WTC11 (cell line): Measurements from ENCODE around the gene B3GALT5. TPM values are rescaled to one million over a fixed set of nuclear protein-coding genes. Genes with fewer than 3 reads are reported as not detected.

ENCODE experiments used
- ATAC-seq: fragments of 200-7000 bp; cut with Tn5 transposase; 2 replicates; pipeline ENCODE4 v1.10.0; 2021; ENCODE audit warnings: mild to moderate bottlenecking, moderate library complexity
- CTCF ChIA-PET: fragments of 300-600 bp; sonication (Branson Sonifier 250); formaldehyde crosslinking; loops from one replicate; lab custom pipeline; 2021; ENCODE audit warnings: antibody characterized with exemption; lab: Charles Lee
- POLR2A ChIA-PET: fragments of 350-600 bp; sonication (Branson Sonifier 250); formaldehyde crosslinking; loops from one replicate; lab custom pipeline; 2021; ENCODE audit warnings: antibody characterized with exemption; lab: Charles Lee
- DNase-seq: peaks from one replicate; pipeline ENCODE4 v3.0.0; 2021; ENCODE audit warnings: low spot score
- H3K27ac Mint-ChIP-seq: 2 replicates; pipeline ENCODE4 v1.8.0; 2021; ENCODE audit warnings: mixed read lengths
- H3K27me3 Mint-ChIP-seq: 2 replicates; pipeline ENCODE4 v1.8.0; 2021; ENCODE audit warnings: low read depth, mild to moderate bottlenecking, moderate library complexity, mixed read lengths
- H3K36me3 Mint-ChIP-seq: 2 replicates; pipeline ENCODE4 v1.8.0; 2021; ENCODE audit warnings: mixed read lengths
- H3K4me1 Mint-ChIP-seq: 2 replicates; pipeline ENCODE4 v1.8.0; 2022; ENCODE audit warnings: mixed read lengths
- H3K4me3 Mint-ChIP-seq: 2 replicates; pipeline ENCODE4 v1.8.0; 2021; ENCODE audit warnings: mild to moderate bottlenecking, moderate library complexity, mixed read lengths
- H3K9me3 Mint-ChIP-seq: 2 replicates; pipeline ENCODE4 v1.8.0; 2021; ENCODE audit warnings: mixed read lengths
- ATF1 ChIP-seq: sonication (generic); formaldehyde crosslinking; IDR thresholded peaks from 2 replicates; pipeline ENCODE4 v1.8.1; 2023; ENCODE audit warnings: mild to moderate bottlenecking, moderate library complexity, missing genetic modification reagents
- CBFB ChIP-seq: sonication (generic); formaldehyde crosslinking; IDR thresholded peaks from 2 replicates; pipeline ENCODE4 v1.8.1; 2022; ENCODE audit warnings: mild to moderate bottlenecking, low read depth, missing genetic modification reagents
- CREB1 ChIP-seq: sonication (generic); formaldehyde crosslinking; IDR thresholded peaks from 2 replicates; pipeline ENCODE4 v1.8.0; 2023; ENCODE audit warnings: mild to moderate bottlenecking, missing genetic modification reagents
- ELF4 ChIP-seq: sonication (generic); formaldehyde crosslinking; IDR thresholded peaks from 2 replicates; pipeline ENCODE4 v1.8.1; 2022; ENCODE audit warnings: low read depth, mild to moderate bottlenecking, moderate library complexity, missing genetic modification reagents
- GTF2I ChIP-seq: fragments of 250-450 bp; sonication (Bioruptor Pico); conservative IDR thresholded peaks from 2 replicates; pipeline ENCODE4 v1.4.0; 2021; ENCODE audit warnings: mild to moderate bottlenecking
- MYBL2 ChIP-seq: sonication (generic); formaldehyde crosslinking; IDR thresholded peaks from 2 replicates; pipeline ENCODE4 v1.8.1; 2023; ENCODE audit warnings: mild to moderate bottlenecking, moderate library complexity, missing genetic modification reagents
- NFATC4 ChIP-seq: fragments of 250-450 bp; sonication (Bioruptor Pico); IDR thresholded peaks from 2 replicates; pipeline ENCODE4 v1.9.0; 2021; ENCODE audit warnings: mild to moderate bottlenecking
- NR2C2 ChIP-seq: sonication (generic); formaldehyde crosslinking; IDR thresholded peaks from 2 replicates; pipeline ENCODE4 v1.8.0; 2022; ENCODE audit warnings: mild to moderate bottlenecking, missing genetic modification reagents
- SOX15 ChIP-seq: fragments of 250-450 bp; sonication (Bioruptor Pico); IDR thresholded peaks from 2 replicates; pipeline ENCODE4 v1.9.0; 2021; ENCODE audit warnings: mild to moderate bottlenecking
- ZNF423 ChIP-seq: fragments of 250-450 bp; sonication (Bioruptor Pico); IDR thresholded peaks from 2 replicates; pipeline ENCODE4 v2.1.2; 2022; ENCODE audit warnings: mild to moderate bottlenecking, moderate library complexity
- total RNA-seq: library from RNA; stranded (reverse); gene quantifications from 3 replicates; pipeline ENCODE4 v1.2.3, GENCODE V29; 2021
- TF ChIP-seq, protein P1 (sequence below): sonication (generic); formaldehyde crosslinking; IDR thresholded peaks from 2 replicates; pipeline ENCODE4 v1.8.0; 2023; ENCODE audit warnings: missing genetic modification reagents
- TF ChIP-seq, protein P2 (sequence below): sonication (generic); formaldehyde crosslinking; IDR thresholded peaks from 2 replicates; pipeline ENCODE4 v1.8.0; 2022; ENCODE audit warnings: mild to moderate bottlenecking, missing genetic modification reagents
- TF ChIP-seq, protein P3 (sequence below): sonication (generic); formaldehyde crosslinking; IDR thresholded peaks from 2 replicates; pipeline ENCODE4 v1.8.1; 2022; ENCODE audit warnings: mild to moderate bottlenecking, moderate library complexity, missing genetic modification reagents
- TF ChIP-seq, protein P4 (sequence below): sonication (generic); formaldehyde crosslinking; IDR thresholded peaks from 2 replicates; pipeline ENCODE4 v1.8.0; 2022; ENCODE audit warnings: missing genetic modification reagents
- TF ChIP-seq, protein P5 (sequence below): sonication (generic); formaldehyde crosslinking; IDR thresholded peaks from 2 replicates; pipeline ENCODE4 v1.8.1; 2023; ENCODE audit warnings: mild to moderate bottlenecking, missing genetic modification reagents, moderate library complexity
- TF ChIP-seq, protein P6 (sequence below): sonication (generic); formaldehyde crosslinking; IDR thresholded peaks from 2 replicates; pipeline ENCODE4 v1.8.0; 2022; ENCODE audit warnings: mild to moderate bottlenecking, missing genetic modification reagents

Gene B3GALT5
- total RNA-seq, 1 experiment from 2014 or later, result 25.8 TPM

DNA sequence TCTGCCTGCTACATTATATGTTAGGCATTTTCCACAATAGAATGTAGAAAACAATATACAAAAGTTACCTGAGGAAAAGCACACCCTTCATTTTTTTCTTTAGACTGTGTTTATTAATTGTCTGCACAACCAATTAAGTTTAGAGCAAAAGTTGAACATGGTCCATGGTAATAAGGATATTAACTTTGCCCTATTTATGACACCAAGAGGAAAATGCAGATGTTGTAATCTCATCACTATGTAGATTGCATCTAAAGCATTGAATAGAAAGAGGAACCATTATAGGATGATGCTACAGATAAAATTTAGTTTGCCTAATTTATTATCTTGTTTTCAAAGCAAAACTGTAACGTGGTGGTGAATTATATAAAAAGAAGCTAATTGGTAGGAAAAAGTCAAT is 72.5 kb downstream of the B3GALT5 start:
- ATAC-seq (no peak), DNase-seq (no peak)
- H3K36me3 Mint-ChIP-seq, result peaks cover 29% of the 10 kb centered on the region
- ChIA-PET POLR2A (no interaction called here), CTCF (interaction anchor here (1.3 kb wide), 1 partner anchor 10 kb away, joined by 5 read pairs; no protein-coding TSS in a partner anchor)
- no peaks in the 10 kb centered on the region for H3K27me3 Mint-ChIP-seq
- H3K4me1 Mint-ChIP-seq, result peaks cover 23% of the 10 kb centered on the region
- peaks cover 32% of the 10 kb centered on the region for H3K9me3 Mint-ChIP-seq
- H3K4me3 Mint-ChIP-seq, result no peak overlapping the region
- H3K27ac Mint-ChIP-seq, result no peak overlapping the region
- TF ChIP-seq, protein P1, sequence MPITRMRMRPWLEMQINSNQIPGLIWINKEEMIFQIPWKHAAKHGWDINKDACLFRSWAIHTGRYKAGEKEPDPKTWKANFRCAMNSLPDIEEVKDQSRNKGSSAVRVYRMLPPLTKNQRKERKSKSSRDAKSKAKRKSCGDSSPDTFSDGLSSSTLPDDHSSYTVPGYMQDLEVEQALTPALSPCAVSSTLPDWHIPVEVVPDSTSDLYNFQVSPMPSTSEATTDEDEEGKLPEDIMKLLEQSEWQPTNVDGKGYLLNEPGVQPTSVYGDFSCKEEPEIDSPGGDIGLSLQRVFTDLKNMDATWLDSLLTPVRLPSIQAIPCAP (CRISPR knock-in tag), result no peak
- TF ChIP-seq MYBL2 (no peak), ELF4 (CRISPR knock-in tag) (no peak), GTF2I (CRISPR knock-in tag) (no peak), SOX15 (CRISPR knock-in tag) (no peak), NR2C2 (CRISPR knock-in tag) (no peak), CBFB (no peak), NFATC4 (no peak), ZNF423 (CRISPR knock-in tag) (no peak), CREB1 (CRISPR knock-in tag) (no peak), ATF1 (CRISPR knock-in tag) (no peak)
- TF ChIP-seq, protein P2, sequence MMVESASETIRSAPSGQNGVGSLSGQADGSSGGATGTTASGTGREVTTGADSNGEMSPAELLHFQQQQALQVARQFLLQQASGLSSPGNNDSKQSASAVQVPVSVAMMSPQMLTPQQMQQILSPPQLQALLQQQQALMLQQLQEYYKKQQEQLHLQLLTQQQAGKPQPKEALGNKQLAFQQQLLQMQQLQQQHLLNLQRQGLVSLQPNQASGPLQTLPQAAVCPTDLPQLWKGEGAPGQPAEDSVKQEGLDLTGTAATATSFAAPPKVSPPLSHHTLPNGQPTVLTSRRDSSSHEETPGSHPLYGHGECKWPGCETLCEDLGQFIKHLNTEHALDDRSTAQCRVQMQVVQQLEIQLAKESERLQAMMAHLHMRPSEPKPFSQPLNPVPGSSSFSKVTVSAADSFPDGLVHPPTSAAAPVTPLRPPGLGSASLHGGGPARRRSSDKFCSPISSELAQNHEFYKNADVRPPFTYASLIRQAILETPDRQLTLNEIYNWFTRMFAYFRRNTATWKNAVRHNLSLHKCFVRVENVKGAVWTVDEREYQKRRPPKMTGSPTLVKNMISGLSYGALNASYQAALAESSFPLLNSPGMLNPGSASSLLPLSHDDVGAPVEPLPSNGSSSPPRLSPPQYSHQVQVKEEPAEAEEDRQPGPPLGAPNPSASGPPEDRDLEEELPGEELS, result no peak
- TF ChIP-seq, protein P3, sequence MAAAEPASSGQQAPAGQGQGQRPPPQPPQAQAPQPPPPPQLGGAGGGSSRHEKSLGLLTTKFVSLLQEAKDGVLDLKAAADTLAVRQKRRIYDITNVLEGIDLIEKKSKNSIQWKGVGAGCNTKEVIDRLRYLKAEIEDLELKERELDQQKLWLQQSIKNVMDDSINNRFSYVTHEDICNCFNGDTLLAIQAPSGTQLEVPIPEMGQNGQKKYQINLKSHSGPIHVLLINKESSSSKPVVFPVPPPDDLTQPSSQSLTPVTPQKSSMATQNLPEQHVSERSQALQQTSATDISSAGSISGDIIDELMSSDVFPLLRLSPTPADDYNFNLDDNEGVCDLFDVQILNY, result no peak
- TF ChIP-seq, protein P4, sequence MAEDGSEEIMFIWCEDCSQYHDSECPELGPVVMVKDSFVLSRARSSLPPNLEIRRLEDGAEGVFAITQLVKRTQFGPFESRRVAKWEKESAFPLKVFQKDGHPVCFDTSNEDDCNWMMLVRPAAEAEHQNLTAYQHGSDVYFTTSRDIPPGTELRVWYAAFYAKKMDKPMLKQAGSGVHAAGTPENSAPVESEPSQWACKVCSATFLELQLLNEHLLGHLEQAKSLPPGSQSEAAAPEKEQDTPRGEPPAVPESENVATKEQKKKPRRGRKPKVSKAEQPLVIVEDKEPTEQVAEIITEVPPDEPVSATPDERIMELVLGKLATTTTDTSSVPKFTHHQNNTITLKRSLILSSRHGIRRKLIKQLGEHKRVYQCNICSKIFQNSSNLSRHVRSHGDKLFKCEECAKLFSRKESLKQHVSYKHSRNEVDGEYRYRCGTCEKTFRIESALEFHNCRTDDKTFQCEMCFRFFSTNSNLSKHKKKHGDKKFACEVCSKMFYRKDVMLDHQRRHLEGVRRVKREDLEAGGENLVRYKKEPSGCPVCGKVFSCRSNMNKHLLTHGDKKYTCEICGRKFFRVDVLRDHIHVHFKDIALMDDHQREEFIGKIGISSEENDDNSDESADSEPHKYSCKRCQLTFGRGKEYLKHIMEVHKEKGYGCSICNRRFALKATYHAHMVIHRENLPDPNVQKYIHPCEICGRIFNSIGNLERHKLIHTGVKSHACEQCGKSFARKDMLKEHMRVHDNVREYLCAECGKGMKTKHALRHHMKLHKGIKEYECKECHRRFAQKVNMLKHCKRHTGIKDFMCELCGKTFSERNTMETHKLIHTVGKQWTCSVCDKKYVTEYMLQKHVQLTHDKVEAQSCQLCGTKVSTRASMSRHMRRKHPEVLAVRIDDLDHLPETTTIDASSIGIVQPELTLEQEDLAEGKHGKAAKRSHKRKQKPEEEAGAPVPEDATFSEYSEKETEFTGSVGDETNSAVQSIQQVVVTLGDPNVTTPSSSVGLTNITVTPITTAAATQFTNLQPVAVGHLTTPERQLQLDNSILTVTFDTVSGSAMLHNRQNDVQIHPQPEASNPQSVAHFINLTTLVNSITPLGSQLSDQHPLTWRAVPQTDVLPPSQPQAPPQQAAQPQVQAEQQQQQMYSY, result no peak

DNA sequence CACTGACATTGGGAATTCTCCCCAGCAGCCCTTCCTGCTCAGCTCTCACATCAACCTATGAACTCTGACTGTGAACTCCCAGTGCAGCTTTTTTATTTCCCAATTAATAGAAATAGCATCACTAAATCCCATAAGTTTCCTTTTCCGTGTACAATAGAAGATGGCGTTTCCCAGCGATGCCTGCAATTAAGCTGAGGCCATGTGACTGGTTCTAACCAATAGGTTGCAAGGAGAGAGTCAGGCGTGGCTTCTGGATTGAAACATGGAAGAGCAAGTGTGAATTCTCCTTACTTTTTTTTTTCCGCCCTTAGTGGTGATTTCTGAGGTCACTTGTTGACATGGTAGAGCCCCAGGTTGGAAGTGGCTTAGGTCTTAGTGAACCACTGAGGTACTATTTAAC is 73.3 kb downstream of the B3GALT5 start:
- H3K27me3 Mint-ChIP-seq, result no peaks in the 10 kb centered on the region
- peaks cover 32% of the 10 kb centered on the region for H3K9me3 Mint-ChIP-seq
- POLR2A ChIA-PET, result no interaction called here
- peaks cover 28% of the 10 kb centered on the region for H3K4me1 Mint-ChIP-seq
- CTCF ChIA-PET, result interaction anchor here (1.3 kb wide), 1 partner anchor 10 kb away, joined by 5 read pairs; no protein-coding TSS in a partner anchor
- H3K36me3 Mint-ChIP-seq, result peaks cover 29% of the 10 kb centered on the region
- ATAC-seq, result no peak
- H3K27ac Mint-ChIP-seq, result no peak overlapping the region
- no peak for DNase-seq
- H3K4me3 Mint-ChIP-seq, result no peak overlapping the region
- TF ChIP-seq, protein P5, sequence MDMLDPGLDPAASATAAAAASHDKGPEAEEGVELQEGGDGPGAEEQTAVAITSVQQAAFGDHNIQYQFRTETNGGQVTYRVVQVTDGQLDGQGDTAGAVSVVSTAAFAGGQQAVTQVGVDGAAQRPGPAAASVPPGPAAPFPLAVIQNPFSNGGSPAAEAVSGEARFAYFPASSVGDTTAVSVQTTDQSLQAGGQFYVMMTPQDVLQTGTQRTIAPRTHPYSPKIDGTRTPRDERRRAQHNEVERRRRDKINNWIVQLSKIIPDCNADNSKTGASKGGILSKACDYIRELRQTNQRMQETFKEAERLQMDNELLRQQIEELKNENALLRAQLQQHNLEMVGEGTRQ (CRISPR knock-in tag), result peak; percentile 68
- TF ChIP-seq ELF4 (CRISPR knock-in tag), result no peak
- TF ChIP-seq, protein P6, sequence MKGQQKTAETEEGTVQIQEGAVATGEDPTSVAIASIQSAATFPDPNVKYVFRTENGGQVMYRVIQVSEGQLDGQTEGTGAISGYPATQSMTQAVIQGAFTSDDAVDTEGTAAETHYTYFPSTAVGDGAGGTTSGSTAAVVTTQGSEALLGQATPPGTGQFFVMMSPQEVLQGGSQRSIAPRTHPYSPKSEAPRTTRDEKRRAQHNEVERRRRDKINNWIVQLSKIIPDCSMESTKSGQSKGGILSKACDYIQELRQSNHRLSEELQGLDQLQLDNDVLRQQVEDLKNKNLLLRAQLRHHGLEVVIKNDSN (CRISPR knock-in tag), result 0 out of 2 replicates have a peak, but pooled peaks have one; percentile 20
